ENCODE data around the gene ZNF44.

Gene ZNF44

GRCh38 chr19:12284631-12285030, 10.1 kb downstream of the ZNF44 start:
- no peak for DNase-seq
- H3K4me3 Mint-ChIP-seq = no peak overlapping the region
- ATAC-seq (replicated peaks) = no peak
- H3K27me3 Mint-ChIP-seq = no peaks in the 10 kb centered on the region
- H3K4me1 Mint-ChIP-seq (ENCODE audit: low read depth in 2 of 2) = peaks cover 17 to 42% of the 10 kb centered on the region in 2 donors
- H3K36me3 Mint-ChIP-seq (ENCODE audit: insufficient read depth) = peaks cover 16% of the 10 kb centered on the region
- H3K9me3 Mint-ChIP-seq = no peaks in the 10 kb centered on the region
- H3K27ac Mint-ChIP-seq = no peak overlapping the region

DNA sequence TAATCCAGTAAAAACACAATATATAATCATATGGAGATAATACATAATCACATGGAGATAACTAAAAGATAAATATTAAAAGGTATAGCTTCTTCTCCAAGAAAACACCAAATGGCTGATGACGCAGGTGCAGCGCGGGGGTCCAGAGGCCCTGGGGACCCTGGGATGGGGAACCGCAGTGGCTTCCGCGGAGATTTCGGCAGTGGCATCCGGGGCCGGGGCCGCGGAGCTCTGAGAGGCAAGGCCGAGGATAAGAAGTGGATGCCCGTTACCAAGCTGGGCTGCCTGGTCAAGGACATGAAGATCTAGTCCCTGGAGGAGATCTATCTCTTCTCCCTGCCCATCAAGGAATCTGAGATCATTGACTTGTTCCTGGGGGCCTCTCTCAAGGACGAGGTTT, 10.5 kb downstream of the ZNF44 start:
- Mint-ChIP-seq H3K4me1 (ENCODE audit: low read depth in 2 of 2) (peaks cover 13 to 38% of the 10 kb centered on the region in 2 donors), H3K36me3 (ENCODE audit: insufficient read depth) (peaks cover 19% of the 10 kb centered on the region), H3K27ac (no peak overlapping the region), H3K4me3 (no peak overlapping the region), H3K9me3 (no peaks in the 10 kb centered on the region), H3K27me3 (no peaks in the 10 kb centered on the region)
- ATAC-seq (replicated peaks) (no peak), DNase-seq (no peak)

- Mint-ChIP-seq H3K9me3 (peaks cover 5 to 21% of the 10 kb centered on the region in 2 donors), H3K4me3 (no peak overlapping the region), H3K27ac (peak overlapping the region in 1 of 2 donors; percentile 19), H3K27me3 (no peaks in the 10 kb centered on the region), H3K4me1 (ENCODE audit: low read depth in 2 of 2) (peaks cover 9 to 32% of the 10 kb centered on the region in 2 donors), H3K36me3 (ENCODE audit: insufficient read depth) (peaks cover 42% of the 10 kb centered on the region)
- DNase-seq = no peak
- no peak for ATAC-seq (replicated peaks)
Measured at GRCh38 chr19:12278713-12279112, 16.0 kb downstream of the ZNF44 start.

- Mint-ChIP-seq H3K27me3 (no peaks in the 10 kb centered on the region), H3K4me1 (ENCODE audit: low read depth in 2 of 2) (peaks cover 1 to 2% of the 10 kb centered on the region in 2 donors), H3K36me3 (ENCODE audit: insufficient read depth) (peaks cover 65% of the 10 kb centered on the region), H3K27ac (no peak overlapping the region), H3K4me3 (no peak overlapping the region), H3K9me3 (peaks cover 11 to 28% of the 10 kb centered on the region in 2 donors)
- no peak for ATAC-seq (replicated peaks)
- DNase-seq = no peak
Measured at GRCh38 chr19:12272980-12273901, 21.4 kb downstream of the ZNF44 start.

DNA sequence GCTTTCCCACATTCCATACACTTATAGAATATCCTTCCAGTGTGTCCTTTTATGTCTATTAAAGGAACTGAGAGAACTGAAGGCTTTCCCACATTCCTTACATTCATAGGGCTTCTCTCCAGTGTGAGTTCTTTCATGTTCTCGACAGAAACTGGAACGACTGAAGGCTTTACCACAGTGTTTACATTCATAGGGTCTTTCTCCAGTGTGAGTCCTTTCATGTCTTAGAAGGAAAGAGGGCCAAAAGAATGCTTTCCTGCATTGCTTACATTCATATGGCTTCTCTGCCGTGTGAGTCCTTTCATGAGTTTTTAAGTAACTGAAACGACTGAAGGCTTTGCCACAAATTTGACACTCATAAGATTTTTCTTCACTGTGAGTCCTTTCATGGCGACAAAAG, 22.3 kb downstream of the ZNF44 start:
- peaks cover 10 to 21% of the 10 kb centered on the region in 2 donors for H3K9me3 Mint-ChIP-seq

GRCh38 chr19:12270854-12271253, 23.8 kb downstream of the ZNF44 start:
- Mint-ChIP-seq H3K36me3 (ENCODE audit: insufficient read depth) (peaks cover 60% of the 10 kb centered on the region), H3K4me1 (ENCODE audit: low read depth in 2 of 2) (no peaks in the 10 kb centered on the region), H3K27ac (no peak overlapping the region), H3K9me3 (peaks cover 7 to 14% of the 10 kb centered on the region in 2 donors), H3K27me3 (no peaks in the 10 kb centered on the region), H3K4me3 (no peak overlapping the region)
- ATAC-seq (replicated peaks) (no peak), DNase-seq (no peak)

More for the DNA sequence above, 22.3 kb downstream of the ZNF44 start:
- no peak for DNase-seq
- ATAC-seq (replicated peaks) = no peak
- no peak overlapping the region for H3K27ac Mint-ChIP-seq
- no peaks in the 10 kb centered on the region for H3K27me3 Mint-ChIP-seq
- H3K4me1 Mint-ChIP-seq (ENCODE audit: low read depth in 2 of 2) = no peaks in the 10 kb centered on the region
- H3K4me3 Mint-ChIP-seq = no peak overlapping the region
- peaks cover 63% of the 10 kb centered on the region for H3K36me3 Mint-ChIP-seq (ENCODE audit: insufficient read depth)

GRCh38 chr19:12265921-12266704, 28.6 kb downstream of the ZNF44 start:
- Mint-ChIP-seq H3K4me3 (no peak overlapping the region), H3K36me3 (ENCODE audit: insufficient read depth) (peaks cover 17% of the 10 kb centered on the region), H3K27me3 (no peaks in the 10 kb centered on the region), H3K4me1 (ENCODE audit: low read depth in 2 of 2) (no peaks in the 10 kb centered on the region), H3K27ac (no peak overlapping the region), H3K9me3 (peaks cover 4 to 7% of the 10 kb centered on the region in 2 donors)
- ATAC-seq (replicated peaks) = no peak
- no peak for DNase-seq

DNA sequence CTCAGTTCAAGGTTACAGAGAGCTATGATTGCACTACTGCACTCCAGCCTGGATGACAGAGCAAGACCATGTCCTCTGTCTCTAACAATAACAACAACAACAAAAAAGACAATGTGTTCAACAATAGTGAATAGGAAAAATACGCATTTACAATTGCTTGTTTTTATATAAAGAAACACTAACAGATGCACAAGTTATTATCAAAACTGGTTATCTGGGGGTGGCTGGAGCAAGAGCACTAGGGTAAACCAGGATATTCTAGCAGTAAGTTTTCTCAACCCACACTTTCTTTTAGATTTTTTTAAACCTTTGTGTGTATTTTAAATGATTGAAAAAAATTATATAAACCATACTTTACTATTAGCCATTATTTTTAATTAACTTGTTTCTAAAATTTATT, 33.1 kb downstream of the ZNF44 start:
- DNase-seq (no peak), ATAC-seq (replicated peaks) (no peak)
- no peak overlapping the region for H3K27ac Mint-ChIP-seq
- no peak overlapping the region for H3K4me3 Mint-ChIP-seq
- H3K36me3 Mint-ChIP-seq (ENCODE audit: insufficient read depth) = peaks cover 5% of the 10 kb centered on the region
- H3K9me3 Mint-ChIP-seq = peaks cover 2 to 8% of the 10 kb centered on the region in 2 donors
- H3K4me1 Mint-ChIP-seq (ENCODE audit: low read depth in 2 of 2) = peaks cover 3 to 5% of the 10 kb centered on the region in 2 donors
- H3K27me3 Mint-ChIP-seq = no peaks in the 10 kb centered on the region

DNA sequence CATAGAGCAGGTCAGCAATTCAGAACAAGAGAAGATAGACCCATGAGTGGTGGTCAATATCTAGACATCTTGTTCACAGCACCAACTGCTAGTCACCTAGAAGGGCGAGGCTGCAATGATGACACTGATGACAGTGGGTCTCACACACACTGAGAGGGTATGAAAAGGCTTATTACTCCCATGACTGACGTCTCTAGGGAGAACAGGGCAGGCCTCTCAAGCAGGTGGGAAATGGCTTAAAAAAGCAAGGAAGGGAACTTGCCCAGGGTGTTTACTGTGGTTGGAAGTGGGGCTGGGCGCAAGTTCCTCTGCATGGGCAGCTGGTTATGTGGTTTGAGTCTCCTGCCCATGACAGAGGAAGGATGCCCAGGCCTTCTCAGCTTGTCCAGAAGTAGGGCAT, 33.8 kb downstream of the ZNF44 start:
- H3K9me3 Mint-ChIP-seq = peaks cover 2 to 8% of the 10 kb centered on the region in 2 donors
- no peak overlapping the region for H3K4me3 Mint-ChIP-seq
- H3K27me3 Mint-ChIP-seq = no peaks in the 10 kb centered on the region
- ATAC-seq (replicated peaks) (no peak), DNase-seq (no peak)
- peaks cover 5% of the 10 kb centered on the region for H3K36me3 Mint-ChIP-seq (ENCODE audit: insufficient read depth)
- H3K4me1 Mint-ChIP-seq (ENCODE audit: low read depth in 2 of 2) = peaks cover 3 to 5% of the 10 kb centered on the region in 2 donors
- H3K27ac Mint-ChIP-seq = no peak overlapping the region

DNA sequence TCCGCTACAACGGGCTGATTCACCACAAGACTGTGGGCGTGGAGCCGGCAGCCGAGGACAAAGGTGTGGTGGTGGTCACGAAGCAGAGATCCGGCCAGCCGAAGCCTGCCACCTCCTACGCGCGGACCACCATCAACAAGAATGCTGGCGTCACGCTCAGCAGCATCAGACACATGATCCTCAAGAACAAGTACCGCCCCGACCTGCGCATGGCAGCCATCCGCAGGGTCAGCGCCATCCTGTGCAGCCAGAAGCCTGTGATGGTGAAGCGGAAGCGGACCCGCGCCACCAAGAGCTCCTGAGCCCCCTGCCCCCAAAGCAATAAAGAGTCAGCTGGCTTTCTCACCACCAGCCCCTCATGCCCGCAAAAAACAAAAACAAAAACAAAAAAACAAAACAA, 34.4 kb downstream of the ZNF44 start:
- Mint-ChIP-seq H3K36me3 (ENCODE audit: insufficient read depth) (peaks cover 5% of the 10 kb centered on the region), H3K27ac (no peak overlapping the region), H3K9me3 (peaks cover 2 to 8% of the 10 kb centered on the region in 2 donors), H3K4me1 (ENCODE audit: low read depth in 2 of 2) (peaks cover 3 to 5% of the 10 kb centered on the region in 2 donors), H3K27me3 (no peaks in the 10 kb centered on the region), H3K4me3 (no peak overlapping the region)
- ATAC-seq (replicated peaks) (no peak), DNase-seq (no peak)

DNA sequence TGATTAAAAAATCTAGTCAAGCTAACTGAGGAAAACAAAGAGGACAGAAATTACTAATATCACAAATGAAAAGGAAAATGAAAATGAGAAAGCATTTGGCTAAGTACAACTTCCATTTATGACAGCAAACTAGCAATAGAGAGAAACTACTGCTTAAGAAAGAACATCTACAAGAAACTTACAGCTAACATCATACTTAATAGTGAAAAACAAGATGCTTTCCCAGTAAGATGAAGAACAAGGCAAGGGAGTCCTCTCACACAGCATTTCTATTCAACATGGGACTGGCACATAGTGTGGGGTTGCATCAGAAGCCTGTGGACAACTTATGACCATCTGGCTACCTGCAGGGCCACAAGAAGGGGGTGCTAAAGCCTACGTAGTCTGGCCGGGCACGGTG, 39.3 kb downstream of the ZNF44 start:
- Mint-ChIP-seq H3K36me3 (ENCODE audit: insufficient read depth) (peaks cover 4% of the 10 kb centered on the region), H3K27me3 (no peaks in the 10 kb centered on the region), H3K9me3 (peaks cover 4 to 6% of the 10 kb centered on the region in 2 donors), H3K27ac (no peak overlapping the region), H3K4me3 (no peak overlapping the region), H3K4me1 (ENCODE audit: low read depth in 2 of 2) (no peaks in the 10 kb centered on the region)
- DNase-seq (no peak), ATAC-seq (replicated peaks) (no peak)

GRCh38 chr19:12247644-12248222, 47.0 kb downstream of the ZNF44 start:
- Mint-ChIP-seq H3K4me1 (ENCODE audit: low read depth in 2 of 2) (no peaks in the 10 kb centered on the region), H3K27ac (no peak overlapping the region), H3K36me3 (ENCODE audit: insufficient read depth) (peaks cover 8% of the 10 kb centered on the region), H3K27me3 (no peaks in the 10 kb centered on the region), H3K4me3 (no peak overlapping the region), H3K9me3 (peaks cover 6% of the 10 kb centered on the region in 2 donors)
- DNase-seq (no peak), ATAC-seq (replicated peaks) (no peak)

DNA sequence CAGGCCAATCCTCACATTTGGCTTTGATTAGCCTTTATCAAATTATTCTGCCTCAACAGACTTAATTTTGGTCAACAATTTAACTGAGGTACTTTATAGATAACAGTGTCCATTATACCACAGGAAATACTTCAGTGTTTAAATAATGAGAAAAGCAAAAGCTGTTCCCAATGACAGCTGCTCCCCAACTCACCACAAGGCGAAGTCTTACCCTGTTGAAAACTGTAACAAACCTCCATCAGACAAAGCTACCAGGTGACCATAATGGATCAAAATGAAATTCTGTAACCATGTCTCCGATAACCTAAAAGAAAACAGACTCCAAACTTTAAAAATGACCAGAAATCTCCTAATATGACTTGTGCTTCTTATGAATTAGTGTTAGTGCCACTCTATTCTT, 50.3 kb downstream of the ZNF44 start:
- Mint-ChIP-seq H3K27ac (no peak overlapping the region), H3K27me3 (no peaks in the 10 kb centered on the region), H3K4me3 (no peak overlapping the region), H3K4me1 (ENCODE audit: low read depth in 2 of 2) (no peaks in the 10 kb centered on the region), H3K36me3 (ENCODE audit: insufficient read depth) (peaks cover 4% of the 10 kb centered on the region), H3K9me3 (peaks cover 0 to 3% of the 10 kb centered on the region in 2 donors)
- DNase-seq (no peak), ATAC-seq (replicated peaks) (no peak)

Measured in effector memory CD8-positive, alpha-beta T cell (primary cell).